K562 (cell line): ENCODE measurements around the gene TUBD1. TPM values are rescaled to one million over a fixed set of nuclear protein-coding genes. Genes with fewer than 3 reads are reported as not detected.

Experiments used
- ATAC-seq: fragments of 200-7000 bp; cut with Tn5 transposase; 3 replicates; pipeline ENCODE4 v1.9.1; 2020; ENCODE audit warnings: moderate library complexity
- BruUV-seq: library from RNA; stranded (reverse); fragments of 400-500 nt; replicated peaks from 2 replicates; lab custom pipeline; 2021; lab: Mats Ljungman, UMichigan
- CTCF ChIA-PET: fragments of 300-600 bp; formaldehyde crosslinking; extraction: SDS; loops from one replicate; lab custom pipeline; 2021; ENCODE audit warnings: low intra/inter-chr PET ratio; lab: Yijun Ruan, JAX
- POLR2A ChIA-PET: fragments of 300-600, 350-650 bp; sonication (Branson Sonifier 250); formaldehyde crosslinking; extraction: SDS; loops from one replicate; lab custom pipeline; 2021; ENCODE audit warnings: antibody characterized with exemption, inconsistent platforms; lab: Yijun Ruan, JAX
- DNase-seq, 4 experiments: peaks; one replicate each; pipeline versions ENCODE4 v3.0.0 to v3.0.0-alpha.2; 2011 to 2018; ENCODE audit warnings: low spot score in 3 of 4, mixed read lengths in 3 of 4; ENCODE audit errors: extremely low read depth in 1 of 4
- FAIRE-seq: peaks from 2 replicates; lab custom pipeline; 2011; peaks lifted over from hg19 to GRCh38; lab: Jason Lieb, UNC
- H2AFZ ChIP-seq: 2 replicates; pipeline ENCODE4 v1.6.0; 2011; ENCODE audit warnings: low read depth, low read length, control low read depth, inconsistent platforms
- H3K27ac ChIP-seq: fragments of 200-600 bp; 3 replicates; pipeline ENCODE4 v1.8.0; 2011; ENCODE audit warnings: low read depth, mild to moderate bottlenecking, control low read depth, inconsistent platforms, low read length, moderate library complexity, mixed read lengths; ENCODE audit errors: extremely low read depth
- H3K27me3 ChIP-seq, 2 experiments: fragments of 300-600 bp in 1 of 2; 2 replicates in 1 of 2; 3 replicates in 1 of 2; pipeline versions ENCODE4 v1.6.0 to v1.8.0; 2011; ENCODE audit warnings: inconsistent platforms in 2 of 2, low read length in 2 of 2, mild to moderate bottlenecking in 1 of 2, mixed read lengths in 1 of 2, moderate library complexity in 1 of 2; ENCODE audit not compliant: control insufficient read depth in 2 of 2, insufficient read depth in 2 of 2
- H3K36me3 ChIP-seq: fragments of 300-600 bp; 3 replicates; pipeline ENCODE4 v1.8.0; 2011; ENCODE audit warnings: mild to moderate bottlenecking, low read length, inconsistent platforms; ENCODE audit not compliant: control insufficient read depth, insufficient read depth
- H3K4me1 ChIP-seq, 2 experiments: fragments of 200-600 bp in 1 of 2; replicated peaks in 1 of 2; 2 replicates in 1 of 2; 3 replicates in 1 of 2; pipeline versions ENCODE4 v1.5.1 to v1.8.0; 2011; ENCODE audit warnings: inconsistent platforms in 2 of 2, low read length in 2 of 2, mild to moderate bottlenecking in 1 of 2, mixed read lengths in 1 of 2, moderate library complexity in 1 of 2; ENCODE audit not compliant: control insufficient read depth in 2 of 2, insufficient read depth in 2 of 2
- H3K4me2 ChIP-seq: 2 replicates; pipeline ENCODE4 v1.6.1; 2011; ENCODE audit warnings: low read length, control low read depth, inconsistent platforms, mixed read lengths; ENCODE audit not compliant: insufficient read depth
- H3K4me3 ChIP-seq: fragments of 200-600 bp; sonication (generic), shearing (Covaris generic); 2 replicates; pipeline ENCODE4 v1.5.1; 2016; ENCODE audit warnings: control low read depth, inconsistent platforms
- H3K79me2 ChIP-seq: fragments of 200-600 bp; 3 replicates; pipeline ENCODE4 v1.8.0; 2011; ENCODE audit warnings: low read length, inconsistent platforms; ENCODE audit not compliant: control insufficient read depth, insufficient read depth
- H3K9ac ChIP-seq, 2 experiments: 2 replicates each; pipeline versions ENCODE4 v1.6.0 to v1.6.1; 2011; ENCODE audit warnings: low read depth in 2 of 2, low read length in 2 of 2, control low read depth in 1 of 2, inconsistent platforms in 1 of 2, mild to moderate bottlenecking in 1 of 2, mixed read lengths in 1 of 2; ENCODE audit not compliant: insufficient read depth in 1 of 2
- H3K9me1 ChIP-seq: one replicate; pipeline ENCODE4 v1.6.0; 2011; ENCODE audit warnings: inconsistent platforms, mild to moderate bottlenecking, low read length, moderate library complexity; ENCODE audit not compliant: control insufficient read depth, insufficient read depth
- H3K9me3 ChIP-seq: replicated peaks from 2 replicates; pipeline ENCODE4 v1.5.1; 2011; ENCODE audit warnings: low read depth, low read length, inconsistent platforms; ENCODE audit not compliant: control insufficient read depth, insufficient read depth
- H4K20me1 ChIP-seq: replicated peaks from 2 replicates; pipeline ENCODE4 v1.6.1; 2011; ENCODE audit warnings: low read length, inconsistent platforms, mixed read lengths; ENCODE audit not compliant: control insufficient read depth, insufficient read depth
- DMBX1 ChIP-seq: fragments of 250-450 bp; sonication (Bioruptor Pico); IDR thresholded peaks from 2 replicates; pipeline ENCODE4 v1.8.0; 2022; ENCODE audit warnings: inconsistent platforms, mild to moderate bottlenecking, moderate library complexity, borderline replicate concordance
- HDGF ChIP-seq: fragments of 450-650 bp; IDR thresholded peaks from 2 replicates; pipeline ENCODE4 v1.6.1; 2016
- JUN ChIP-seq, 2 experiments: sonication (generic) in 1 of 2; formaldehyde crosslinking in 1 of 2; IDR thresholded peaks; 2 replicates each; pipeline versions ENCODE4 v1.6.1 to v1.8.0; 2012 to 2022; ENCODE audit warnings: borderline replicate concordance in 2 of 2, mild to moderate bottlenecking in 2 of 2, improper control_type of control experiment in 1 of 2, low read depth in 1 of 2, low read length in 1 of 2, missing genetic modification reagents in 1 of 2
- NFYB ChIP-seq: IDR thresholded peaks from 2 replicates; pipeline ENCODE4 v1.6.1; 2011; ENCODE audit warnings: mild to moderate bottlenecking, moderate library complexity; ENCODE audit not compliant: insufficient read length; ENCODE audit errors: extremely low read depth
- RBM14 ChIP-seq: fragments of 200-400 bp; formaldehyde crosslinking; IDR thresholded peaks from 2 replicates; pipeline ENCODE4 v1.6.1; 2018; ENCODE audit warnings: low read depth, mild to moderate bottlenecking, low read length, moderate library complexity, borderline replicate concordance; ENCODE audit not compliant: insufficient read depth
- SMAD4 ChIP-seq: fragments of 250-450 bp; sonication (Bioruptor Pico); conservative IDR thresholded peaks from 2 replicates; pipeline ENCODE4 v1.8.0; 2021; ENCODE audit warnings: inconsistent platforms, mild to moderate bottlenecking, moderate library complexity
- STAT6 ChIP-seq: sonication (generic); formaldehyde crosslinking; IDR thresholded peaks from 2 replicates; pipeline ENCODE4 v1.8.1; 2023; ENCODE audit warnings: mild to moderate bottlenecking, missing genetic modification reagents
- ZBTB11 ChIP-seq, 3 experiments: fragments of 200-800 bp in 1 of 3; fragments of 250-450 bp in 1 of 3; fragments of 450-650 bp in 1 of 3; sonication (Bioruptor Pico) in 1 of 3; sonication (Bioruptor generic) in 1 of 3; formaldehyde crosslinking in 1 of 3; IDR thresholded peaks; 2 replicates each; pipeline versions ENCODE4 v1.6.1 to v1.8.0; 2016 to 2022; ENCODE audit warnings: mild to moderate bottlenecking in 2 of 3, missing genetic modification characterization in 2 of 3, missing compliant biosample characterization in 1 of 3, moderate library complexity in 1 of 3
- ZFPM2 ChIP-seq: fragments of 250-450 bp; sonication (Bioruptor Pico); IDR thresholded peaks from 2 replicates; pipeline ENCODE4 v1.5.1; 2022; ENCODE audit warnings: mild to moderate bottlenecking
- ZNF766 ChIP-seq: fragments of 200-800 bp; sonication (Bioruptor generic); conservative IDR thresholded peaks from 2 replicates; pipeline ENCODE4 v1.6.1; 2016; ENCODE audit warnings: missing genetic modification characterization, missing compliant biosample characterization
- ZZZ3 ChIP-seq: fragments of 450-650 bp; IDR thresholded peaks from 2 replicates; pipeline ENCODE4 v1.6.1; 2016; ENCODE audit warnings: antibody characterized with exemption, mild to moderate bottlenecking, moderate library complexity
- WGBS: fragments of 100-300 bp; shearing (Covaris generic); methylation state at CpG from one replicate; pipeline ENCODE4 v1.1.6; 2016; ENCODE audit warnings: low coverage, mixed read lengths; ENCODE audit not compliant: insufficient coverage; ENCODE audit errors: missing lambda C conversion rate; 5-methylcytosine and 5-hydroxymethylcytosine counted together
- in situ Hi-C: fragments of 300-500 bp; cut with MboI; formaldehyde crosslinking; loops from 4 replicates; pipeline ENCODE4 v1.15.0; 2018; ENCODE audit warnings: inconsistent platforms, mixed read lengths
- intact Hi-C: fragments of 100-400 bp; cut with micrococcal nuclease; formaldehyde crosslinking; loops from 2 replicates; pipeline ENCODE4 v1.14.2; 2022
- polyA plus RNA-seq, 8 experiments: library from polyadenylated mRNA; depleted of rRNA in 4 of 8; stranded (reverse) in 5 of 8; unstranded in 3 of 8; fragments of >200 nt; fragmentation: Nextera tagmentation in 2 of 8; fragmentation: Illumina TruSeq in 1 of 8; extraction: Ambion mirVana in 2 of 8; extraction: Trizol in 1 of 8; gene quantifications; 2 replicates each; pipeline versions ENCODE4 v1.2.1 to v1.2.3, GENCODE V29; 2011 to 2014; ENCODE audit warnings: inconsistent platforms in 1 of 8, missing spikeins in 1 of 8
- total RNA-seq, 7 experiments: library from RNA; depleted of rRNA in 6 of 7; stranded (reverse); fragments of >200 nt in 6 of 7; fragmentation: Illumina TruSeq in 2 of 7; extraction: Trizol in 2 of 7; gene quantifications; 2 replicates each; pipeline versions ENCODE4 v1.2.1 to v1.2.3, GENCODE V29; 2011 to 2021; ENCODE audit warnings: low replicate concordance in 1 of 7
- TF ChIP-seq, protein P1 (sequence below): sonication (generic); formaldehyde crosslinking; IDR thresholded peaks from 2 replicates; pipeline ENCODE4 v1.8.1; 2023; ENCODE audit warnings: mild to moderate bottlenecking, missing genetic modification reagents

TUBD1 gene
- total and polyA plus RNA-seq, 9 of the 15 experiments (the other 6 are each of a cell fraction or from before 2014, with no cell fraction given): 10.8 to 35.3 (median 17.9) TPM

DNA sequence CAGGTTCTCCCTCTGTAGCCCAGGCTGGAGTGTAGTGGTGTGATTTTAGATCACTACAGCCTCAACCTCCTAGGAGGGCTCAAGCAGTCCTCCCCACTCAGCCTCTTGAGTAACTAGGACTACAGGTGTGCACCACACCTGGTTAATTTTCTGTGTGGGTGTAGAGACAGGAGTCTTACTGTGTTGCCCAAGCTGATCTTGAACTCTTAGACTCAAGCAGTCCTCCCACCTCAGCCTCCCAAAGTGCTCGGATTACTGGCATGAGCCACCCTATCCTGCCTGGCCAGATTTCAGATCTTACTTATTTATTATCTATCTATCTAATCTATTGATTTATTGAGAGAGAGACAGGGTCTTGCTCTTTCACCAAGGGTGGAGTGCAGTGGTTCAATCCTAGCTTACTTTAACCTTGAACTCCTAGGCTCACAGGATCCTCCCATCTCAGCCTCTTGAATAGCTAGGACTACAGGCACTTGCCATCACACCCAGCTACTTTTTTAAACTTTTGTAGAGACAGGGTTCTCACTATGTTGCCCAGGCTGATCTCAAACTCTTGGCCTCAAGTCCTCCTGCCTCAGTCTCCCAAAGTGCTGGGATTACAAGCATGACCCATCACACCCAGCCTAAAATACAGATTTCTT is 61.8 kb downstream of the TUBD1 start:
- FAIRE-seq (no peak), ATAC-seq (no peak; the same call in 2 of the 3 replicates), DNase-seq (no peak)
- BruUV-seq: no TSS peak
- peaks cover 9 to 66% of the 10 kb centered on the region in 2 experiments; a peak in 4 of 5 replicates for H3K4me1 ChIP-seq
- in situ Hi-C loops: no loop called here
- CTCF ChIA-PET: no interaction called here
- H3K9me1 ChIP-seq: no peaks in the 10 kb centered on the region
- peak overlapping the region in 1 of 2 experiments; percentile 37; a peak in 2 of 4 replicates for H3K9ac ChIP-seq
- peaks cover 16% of the 10 kb centered on the region for H3K79me2 ChIP-seq
- no peaks in the 10 kb centered on the region for H3K27me3 ChIP-seq
- intact Hi-C loops: no loop called here
- H3K4me3 ChIP-seq: no peak overlapping the region
- POLR2A ChIA-PET: interaction anchor here (0.8 to 1.8 kb wide), 2 partner anchors 8 to 11 kb away, joined by 3 to 5 read pairs; no protein-coding TSS in a partner anchor
- H2AFZ ChIP-seq: no peak overlapping the region
- H4K20me1 ChIP-seq: no peaks in the 10 kb centered on the region
- WGBS: 50% methylated on average over 1 of the region's 1 CpG
- no peaks in the 10 kb centered on the region for H3K9me3 ChIP-seq
- no peak overlapping the region for H3K4me2 ChIP-seq
- peaks cover 2% of the 10 kb centered on the region; the same call in 2 of the 3 replicates for H3K36me3 ChIP-seq
- peak overlapping the region; percentile 91 for H3K27ac ChIP-seq
- TF ChIP-seq STAT6 (no peak), JUN (IDR thresholded peaks at IDR 0.05; ENCODE audit: borderline replicate concordance, low read depth, low read length) (no peak), JUN (CRISPR knock-in tag; IDR thresholded peaks at IDR 0.05; ENCODE audit: borderline replicate concordance) (0 out of 2 replicates have a peak, but pooled peaks have one; percentile 51), NFYB (no peak), ZBTB11 (CRISPR knock-in tag; IDR thresholded peaks at IDR 0.05) (peak in 1 of 3 experiments; percentile 58; a peak in 2 of 6 replicates), HDGF (no peak), ZFPM2 (CRISPR knock-in tag) (no peak), SMAD4 (CRISPR knock-in tag) (peak; percentile 28; the same call in 1 of the 2 replicates), RBM14 (no peak), DMBX1 (CRISPR knock-in tag) (peak; percentile 50; the same call in 1 of the 2 replicates), ZZZ3 (no peak), ZNF766 (CRISPR knock-in tag) (0 out of 2 replicates have a peak, but pooled peaks have one; percentile 4)
- TF ChIP-seq, protein P1, sequence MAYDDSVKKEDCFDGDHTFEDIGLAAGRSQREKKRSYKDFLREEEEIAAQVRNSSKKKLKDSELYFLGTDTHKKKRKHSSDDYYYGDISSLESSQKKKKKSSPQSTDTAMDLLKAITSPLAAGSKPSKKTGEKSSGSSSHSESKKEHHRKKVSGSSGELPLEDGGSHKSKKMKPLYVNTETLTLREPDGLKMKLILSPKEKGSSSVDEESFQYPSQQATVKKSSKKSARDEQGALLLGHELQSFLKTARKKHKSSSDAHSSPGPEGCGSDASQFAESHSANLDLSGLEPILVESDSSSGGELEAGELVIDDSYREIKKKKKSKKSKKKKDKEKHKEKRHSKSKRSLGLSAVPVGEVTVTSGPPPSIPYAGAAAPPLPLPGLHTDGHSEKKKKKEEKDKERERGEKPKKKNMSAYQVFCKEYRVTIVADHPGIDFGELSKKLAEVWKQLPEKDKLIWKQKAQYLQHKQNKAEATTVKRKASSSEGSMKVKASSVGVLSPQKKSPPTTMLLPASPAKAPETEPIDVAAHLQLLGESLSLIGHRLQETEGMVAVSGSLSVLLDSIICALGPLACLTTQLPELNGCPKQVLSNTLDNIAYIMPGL: no peak
